VCaP (cell line): ENCODE measurements around the gene ANKRD24.
"Not testable (repeated sequence)": the region's sequence is repeated elsewhere in the genome, so short reads cannot be mapped to it uniquely, and the experiment has no call there.

Experiments used
- H3K27ac ChIP-seq: fragments of 450-650 bp; 2 replicates; pipeline ENCODE4 v1.5.1; 2017
- CTCF ChIP-seq: fragments of 450-650 bp; conservative IDR thresholded peaks from 2 replicates; pipeline ENCODE4 v1.5.1; 2017; ENCODE audit warnings: mild to moderate bottlenecking, moderate library complexity

Gene ANKRD24

GRCh38 chr19:4206818-4207484, 24.5 kb downstream of the ANKRD24 start:
- TF ChIP-seq CTCF, result no peak

GRCh38 chr19:4208385-4209094, 26.1 kb downstream of the ANKRD24 start:
- TF ChIP-seq CTCF, result peak; percentile 24

More at GRCh38 chr19:4206818-4207484, 24.5 kb downstream of the ANKRD24 start:
- no peak overlapping the region for H3K27ac ChIP-seq

GRCh38 chr19:4210166-4210731, 27.8 kb downstream of the ANKRD24 start:
- no peak for TF ChIP-seq CTCF
- no peak overlapping the region for H3K27ac ChIP-seq

More at GRCh38 chr19:4208385-4209094, 26.1 kb downstream of the ANKRD24 start:
- no peak overlapping the region for H3K27ac ChIP-seq

- no peak overlapping the region for H3K27ac ChIP-seq
- no peak for TF ChIP-seq CTCF
These were observed 30.6 kb downstream of the ANKRD24 start for GRCh38 chr19:4213116-4213515.

GRCh38 chr19:4215807-4216206, 33.3 kb downstream of the ANKRD24 start:
- H3K27ac ChIP-seq, result no peak overlapping the region
- TF ChIP-seq CTCF, result no peak

GRCh38 chr19:4216846-4217245, 34.4 kb downstream of the ANKRD24 start:
- H3K27ac ChIP-seq, result no peak overlapping the region
- no peak for TF ChIP-seq CTCF

GRCh38 chr19:4217429-4218264, 35.2 kb downstream of the ANKRD24 start:
- H3K27ac ChIP-seq, result no peak overlapping the region
- no peak for TF ChIP-seq CTCF

- not testable (repeated sequence) for H3K27ac ChIP-seq
These were observed 36.0 kb downstream of the ANKRD24 start for GRCh38 chr19:4218523-4218922.
